HTERT RPE-1 (cell line): ENCODE measurements around the gene CLINT1.

ENCODE experiments used
- in situ Hi-C: fragments of 300-500 bp; cut with MboI; formaldehyde crosslinking; loops from 4 replicates; pipeline ENCODE4 v1.14.3; 2020; ENCODE audit warnings: low sequenced_read_pairs

Gene CLINT1

GRCh38 chr5:157821822-157822622 lies 36.9 kb downstream of the CLINT1 start:
- in situ Hi-C loops = no loop called here

- in situ Hi-C loops = no loop called here
Measured at GRCh38 chr5:157821405-157821804, 37.5 kb downstream of the CLINT1 start.

- in situ Hi-C loops = no loop called here
Measured at GRCh38 chr5:157820593-157821252, 38.2 kb downstream of the CLINT1 start.

- in situ Hi-C loops = no loop called here
Measured at GRCh38 chr5:157819502-157820115, 39.3 kb downstream of the CLINT1 start.

- in situ Hi-C loops = no loop called here
Measured at GRCh38 chr5:157818368-157818767, 40.6 kb downstream of the CLINT1 start.

- in situ Hi-C loops = no loop called here
Measured at GRCh38 chr5:157817928-157818327, 41.0 kb downstream of the CLINT1 start.

- in situ Hi-C loops = no loop called here
Measured at GRCh38 chr5:157817387-157817702, 41.6 kb downstream of the CLINT1 start.

GRCh38 chr5:157816682-157817386 lies 42.1 kb downstream of the CLINT1 start:
- in situ Hi-C loops = no loop called here

- in situ Hi-C loops = no loop called here
Measured at GRCh38 chr5:157812086-157812485, 46.9 kb downstream of the CLINT1 start.

- in situ Hi-C loops = no loop called here
Measured at GRCh38 chr5:157808043-157808442, 50.9 kb downstream of the CLINT1 start.

- in situ Hi-C loops = no loop called here
Measured at GRCh38 chr5:157802736-157803135, 56.2 kb downstream of the CLINT1 start.

GRCh38 chr5:157800137-157800536 lies 58.8 kb downstream of the CLINT1 start:
- in situ Hi-C loops = no loop called here

- in situ Hi-C loops = no loop called here
Measured at GRCh38 chr5:157799578-157799977, 59.4 kb downstream of the CLINT1 start.

- in situ Hi-C loops = no loop called here
Measured at GRCh38 chr5:157793301-157793700, 65.6 kb downstream of the CLINT1 start.

- in situ Hi-C loops = no loop called here
Measured at GRCh38 chr5:157785801-157786200, 73.1 kb downstream of the CLINT1 start.

GRCh38 chr5:157779221-157779620 lies 79.7 kb downstream of the CLINT1 start:
- in situ Hi-C loops = no loop called here

GRCh38 chr5:157778121-157778805 lies 80.7 kb downstream of the CLINT1 start:
- in situ Hi-C loops = no loop called here

- in situ Hi-C loops = no loop called here
Measured at GRCh38 chr5:157772127-157772526, 86.8 kb downstream of the CLINT1 start.

- in situ Hi-C loops = no loop called here
Measured at GRCh38 chr5:157770665-157771064, 88.3 kb downstream of the CLINT1 start.

- in situ Hi-C loops = no loop called here
Measured at GRCh38 chr5:157767689-157768088, 91.3 kb downstream of the CLINT1 start.

- in situ Hi-C loops = no loop called here
Measured at GRCh38 chr5:157766902-157767301, 92.0 kb downstream of the CLINT1 start.
